ENCODE results near the gene BORCS6.
A peak's percentile ranks its signal among the peaks of the same experiment; 100 is the strongest.

The BORCS6 gene

DNA sequence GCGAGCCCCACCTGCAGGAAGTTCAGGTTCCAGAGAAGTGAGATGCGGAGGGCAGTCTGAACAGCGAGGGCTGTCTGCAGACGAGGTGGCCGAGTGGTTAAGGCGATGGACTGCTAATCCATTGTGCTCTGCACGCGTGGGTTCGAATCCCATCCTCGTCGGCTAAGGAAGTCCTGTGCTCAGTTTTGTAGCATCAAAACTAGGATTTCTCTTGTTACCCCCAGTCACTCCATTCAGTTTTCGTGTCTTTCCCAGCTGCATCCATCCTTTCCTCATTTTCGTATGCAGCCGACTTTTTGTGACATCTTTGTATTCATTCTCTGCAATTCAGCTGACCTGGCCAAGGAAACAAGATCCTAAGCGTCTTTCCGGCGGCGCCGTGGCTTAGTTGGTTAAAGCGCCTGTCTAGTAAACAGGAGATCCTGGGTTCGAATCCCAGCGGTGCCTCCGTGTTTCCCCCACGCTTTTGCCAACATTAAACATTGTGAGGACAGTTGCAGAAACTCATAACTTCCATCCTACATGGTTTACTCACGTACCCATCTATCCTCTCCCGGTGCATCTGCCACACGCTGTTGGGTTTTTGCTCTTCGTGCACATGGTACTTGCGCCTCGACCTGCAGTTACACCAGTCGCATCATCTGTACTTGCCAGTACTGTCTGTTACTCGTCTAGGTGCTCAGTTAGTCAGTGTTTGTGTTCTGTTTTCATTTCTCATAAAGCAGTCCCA, 3.0 kb downstream of the BORCS6 start:
- peak overlapping the region; percentile 96 for H3K27ac ChIP-seq

DNA sequence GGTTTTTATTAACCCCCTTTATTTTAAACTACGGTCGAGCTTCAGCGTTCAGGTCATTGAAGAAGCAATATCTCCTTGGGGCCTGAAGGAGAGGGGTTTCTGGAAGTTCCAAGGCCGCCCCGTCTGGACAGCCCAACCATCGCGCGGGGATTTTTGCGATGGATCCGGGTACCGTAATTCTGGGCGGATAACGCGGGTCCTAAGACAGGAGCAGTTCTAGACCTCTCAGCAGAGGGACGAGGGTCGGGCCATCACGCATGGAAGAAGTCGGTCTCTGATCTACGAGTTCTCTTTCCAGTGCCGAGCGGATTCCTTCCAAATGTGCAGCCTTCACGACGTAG, 3.6 kb downstream of the BORCS6 start:
- TF ChIP-seq, protein P1, sequence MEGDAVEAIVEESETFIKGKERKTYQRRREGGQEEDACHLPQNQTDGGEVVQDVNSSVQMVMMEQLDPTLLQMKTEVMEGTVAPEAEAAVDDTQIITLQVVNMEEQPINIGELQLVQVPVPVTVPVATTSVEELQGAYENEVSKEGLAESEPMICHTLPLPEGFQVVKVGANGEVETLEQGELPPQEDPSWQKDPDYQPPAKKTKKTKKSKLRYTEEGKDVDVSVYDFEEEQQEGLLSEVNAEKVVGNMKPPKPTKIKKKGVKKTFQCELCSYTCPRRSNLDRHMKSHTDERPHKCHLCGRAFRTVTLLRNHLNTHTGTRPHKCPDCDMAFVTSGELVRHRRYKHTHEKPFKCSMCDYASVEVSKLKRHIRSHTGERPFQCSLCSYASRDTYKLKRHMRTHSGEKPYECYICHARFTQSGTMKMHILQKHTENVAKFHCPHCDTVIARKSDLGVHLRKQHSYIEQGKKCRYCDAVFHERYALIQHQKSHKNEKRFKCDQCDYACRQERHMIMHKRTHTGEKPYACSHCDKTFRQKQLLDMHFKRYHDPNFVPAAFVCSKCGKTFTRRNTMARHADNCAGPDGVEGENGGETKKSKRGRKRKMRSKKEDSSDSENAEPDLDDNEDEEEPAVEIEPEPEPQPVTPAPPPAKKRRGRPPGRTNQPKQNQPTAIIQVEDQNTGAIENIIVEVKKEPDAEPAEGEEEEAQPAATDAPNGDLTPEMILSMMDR (IDR thresholded peaks at IDR 0.05): 0 out of 2 replicates have a peak, but pooled peaks have one; percentile 38
- TF ChIP-seq ZFX (IDR thresholded peaks at IDR 0.05; ENCODE audit: borderline replicate concordance): no peak
- peak overlapping the region; percentile 96 for H3K27ac ChIP-seq

More for the DNA sequence above, 3.0 kb downstream of the BORCS6 start:
- TF ChIP-seq, protein P1 (IDR thresholded peaks at IDR 0.05): peak; percentile 2
- TF ChIP-seq ZFX (IDR thresholded peaks at IDR 0.05; ENCODE audit: borderline replicate concordance): no peak

DNA sequence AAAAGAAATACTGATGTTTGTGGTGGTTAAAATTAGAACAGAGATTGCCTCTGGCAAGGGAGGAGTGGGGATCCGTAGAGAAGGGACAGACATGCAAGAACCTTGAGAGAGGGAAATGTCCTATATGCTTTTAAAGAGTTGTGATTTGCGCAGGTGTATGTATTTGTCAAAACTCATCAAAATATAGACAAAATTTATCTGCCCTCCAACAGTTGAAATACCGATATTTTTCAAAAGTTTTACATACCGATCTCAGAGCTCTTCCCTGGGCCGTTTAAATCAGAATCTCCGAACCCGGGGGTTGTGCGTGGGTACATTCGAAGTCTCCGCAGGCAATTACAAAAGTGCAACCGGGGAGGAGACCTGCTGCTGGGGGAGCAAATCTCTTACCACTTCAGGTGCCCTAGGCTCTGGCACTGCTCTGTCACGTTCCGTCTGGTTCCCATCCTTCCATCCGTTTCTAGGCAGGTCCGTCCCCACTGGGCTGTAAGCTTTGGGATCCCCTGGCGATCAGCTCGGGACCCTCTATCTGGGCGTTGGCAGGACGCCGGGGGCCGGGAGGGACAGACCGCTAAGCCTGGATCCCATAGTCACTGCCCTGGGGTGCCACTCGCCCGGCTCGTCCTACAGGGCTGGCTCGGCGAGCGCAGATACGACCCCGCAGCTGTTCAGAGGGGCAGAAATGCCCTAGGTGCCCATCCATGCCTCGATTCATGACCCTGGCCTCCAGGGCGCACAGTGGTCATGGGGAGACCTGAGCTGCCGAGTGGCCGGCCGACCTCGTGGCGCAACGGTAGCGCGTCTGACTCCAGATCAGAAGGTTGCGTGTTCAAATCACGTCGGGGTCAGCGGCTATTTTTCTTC, 4.2 kb downstream of the BORCS6 start:
- peak overlapping the region; percentile 96 for H3K27ac ChIP-seq
- TF ChIP-seq ZFX (IDR thresholded peaks at IDR 0.05; ENCODE audit: borderline replicate concordance): no peak
- TF ChIP-seq, protein P1 (IDR thresholded peaks at IDR 0.05): no peak

DNA sequence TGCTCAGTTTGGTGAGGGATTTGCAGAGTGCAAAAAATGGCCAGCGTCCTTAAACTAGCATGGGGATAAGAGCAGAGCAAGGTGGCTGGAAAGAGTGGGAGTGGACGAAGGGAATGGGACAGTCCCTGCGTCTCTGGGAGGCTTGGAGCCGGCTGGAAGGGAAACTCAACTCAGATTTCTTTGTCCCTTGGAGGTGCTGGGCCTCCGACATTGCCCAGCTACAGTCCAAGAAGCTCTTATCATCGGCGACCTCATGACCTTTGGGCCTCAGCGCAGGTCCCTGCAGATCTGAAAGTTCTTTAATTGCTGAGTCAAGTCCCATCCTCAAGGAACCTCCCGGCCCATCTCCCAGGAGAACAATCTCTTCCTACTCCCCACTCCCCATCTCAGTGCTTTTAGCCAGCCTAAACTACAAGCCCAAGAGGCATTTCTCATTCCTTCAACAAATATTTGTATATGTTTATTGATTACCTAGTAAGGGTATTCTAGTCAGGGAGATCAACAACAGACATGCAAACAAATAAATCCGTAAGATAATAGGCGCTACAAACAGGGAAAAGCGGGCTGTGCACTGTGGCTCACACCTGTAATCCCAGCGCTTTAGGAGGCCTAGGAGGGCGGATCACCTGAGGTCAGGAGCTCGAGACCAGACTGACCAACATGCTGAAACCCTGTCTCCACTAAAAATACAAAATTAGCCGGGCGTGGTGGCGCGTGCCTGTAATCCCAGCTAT, 12.8 kb downstream of the BORCS6 start:
- no peak for TF ChIP-seq ZFX (IDR thresholded peaks at IDR 0.05; ENCODE audit: borderline replicate concordance)
- TF ChIP-seq, protein P1 (IDR thresholded peaks at IDR 0.05): no peak
- peak overlapping the region; percentile 95 for H3K27ac ChIP-seq

DNA sequence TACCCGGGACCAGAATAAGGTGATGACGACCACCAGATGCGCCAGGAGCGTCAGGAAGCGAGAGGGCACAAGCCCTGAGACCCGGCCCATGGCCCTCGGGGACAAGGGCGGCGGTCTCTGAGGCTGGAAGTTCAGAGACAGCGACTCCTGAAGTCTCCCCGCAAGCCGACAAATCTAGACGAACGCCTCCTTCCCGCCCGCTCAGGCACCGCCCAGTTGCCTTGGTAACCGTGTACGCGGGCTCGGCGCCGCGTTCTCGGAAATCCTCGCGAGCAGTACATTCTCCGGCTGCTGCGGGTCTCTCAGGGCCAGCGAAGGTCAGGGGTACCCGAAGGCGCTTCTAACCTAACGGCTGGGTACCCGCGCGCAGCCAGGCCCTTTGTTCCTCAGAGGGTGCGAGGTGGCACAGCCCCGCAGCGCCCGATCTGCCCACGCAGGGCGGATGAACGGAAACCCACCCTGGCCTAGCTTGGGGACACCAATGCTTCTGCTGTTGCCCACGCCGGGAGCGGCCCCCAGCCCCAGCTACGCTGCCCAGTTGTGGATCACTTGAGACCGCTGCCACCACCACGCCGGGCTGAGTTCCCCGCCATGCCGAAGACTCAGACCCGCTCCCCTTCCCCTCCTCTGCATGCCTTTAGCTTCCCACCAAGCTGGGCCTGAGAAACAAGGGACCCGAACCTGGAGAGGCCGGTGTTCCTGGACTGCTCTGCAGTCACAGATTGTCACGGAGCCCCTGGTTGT, 13.6 kb downstream of the BORCS6 start, which contains the start of gene TMEM107:
TMEM107 (minus strand) TSS at position 184 of the 744 bp plus-strand sequence; CDS start at position 90, 94 bp downstream.
- no peak for TF ChIP-seq ZFX (IDR thresholded peaks at IDR 0.05; ENCODE audit: borderline replicate concordance)
- TF ChIP-seq, protein P1 (IDR thresholded peaks at IDR 0.05): no peak
- peak within 1 kb of the TSS; percentile 95 for H3K27ac ChIP-seq

DNA sequence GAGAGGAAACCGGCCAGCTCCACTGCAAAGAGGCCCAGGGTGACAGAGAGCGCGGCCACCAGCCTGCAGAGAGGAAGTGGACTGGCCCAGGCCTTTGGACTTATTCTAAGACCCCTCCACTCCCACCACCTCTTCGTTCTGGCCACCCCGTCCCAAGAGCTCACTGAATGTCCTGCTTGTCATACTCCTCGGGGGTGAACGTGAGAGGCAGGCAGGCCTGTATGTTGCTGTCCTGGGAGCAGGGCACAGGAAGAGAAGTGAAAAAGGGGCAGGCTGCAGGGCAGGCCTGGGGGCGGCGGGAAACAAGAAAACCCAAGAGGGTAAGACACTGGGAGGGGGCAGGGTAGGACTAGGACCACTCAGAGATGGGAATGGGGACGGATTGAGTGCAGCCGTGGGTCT, 14.2 kb downstream of the BORCS6 start:
- peak overlapping the region; percentile 95 for H3K27ac ChIP-seq

More for the DNA sequence above, 14.2 kb downstream of the BORCS6 start:
- TF ChIP-seq, protein P1 (IDR thresholded peaks at IDR 0.05): no peak
- TF ChIP-seq ZFX (IDR thresholded peaks at IDR 0.05; ENCODE audit: borderline replicate concordance): no peak

Data from 22Rv1 (cell line).